Muscle layer of duodenum (tissue), 2 donors: Measurements from ENCODE around the gene SPATA2L.
A peak's percentile ranks its signal among the peaks of the same experiment; 100 is the strongest.

Source experiments
- H3K27ac ChIP-seq: one replicate; pipeline ENCODE4 v1.7.0; 2013; ENCODE audit warnings: mild to moderate bottlenecking, low read length
- H3K27me3 ChIP-seq: one replicate; pipeline ENCODE4 v1.7.0; 2013; ENCODE audit warnings: low read depth, mild to moderate bottlenecking, control low read depth, low read length
- H3K36me3 ChIP-seq, 2 donors: one replicate each; pipeline ENCODE4 v1.7.0; 2013; ENCODE audit warnings: low read length in 2 of 2, control low read depth in 1 of 2, mild to moderate bottlenecking in 1 of 2; ENCODE audit not compliant: insufficient read depth in 2 of 2, control insufficient read depth in 1 of 2
- H3K4me1 ChIP-seq, 2 donors: one replicate each; pipeline ENCODE4 v1.7.0; 2013; ENCODE audit warnings: low read length in 2 of 2, mild to moderate bottlenecking in 2 of 2, control low read depth in 1 of 2, moderate library complexity in 1 of 2; ENCODE audit not compliant: insufficient read depth in 2 of 2, control insufficient read depth in 1 of 2
- H3K4me3 ChIP-seq, 2 donors: one replicate each; pipeline ENCODE4 v1.7.0; 2013; ENCODE audit warnings: low read length in 2 of 2, low read depth in 1 of 2, mild to moderate bottlenecking in 1 of 2
- H3K9me3 ChIP-seq, 2 donors: one replicate each; pipeline ENCODE4 v1.7.0; 2013; ENCODE audit warnings: low read length in 2 of 2, control low read depth in 1 of 2, mild to moderate bottlenecking in 1 of 2; ENCODE audit not compliant: control insufficient read depth in 1 of 2
- donor health status: healthy.

SPATA2L gene

GRCh38 chr16:89727406-89728120 is 26.1 kb upstream of the SPATA2L start:
- Histone ChIP-seq H3K4me1 (peaks cover 2 to 18% of the 10 kb centered on the region in 2 donors), H3K36me3 (peaks cover 28 to 57% of the 10 kb centered on the region in 2 donors), H3K27me3 (no peaks in the 10 kb centered on the region), H3K27ac (no peak overlapping the region), H3K9me3 (no peaks in the 10 kb centered on the region), H3K4me3 (no peak overlapping the region)

- Histone ChIP-seq H3K9me3 (no peaks in the 10 kb centered on the region), H3K36me3 (peaks cover 10 to 24% of the 10 kb centered on the region in 2 donors), H3K4me3 (peak overlapping the region; percentile 66 to 76), H3K4me1 (peaks cover 3 to 31% of the 10 kb centered on the region in 2 donors), H3K27me3 (no peaks in the 10 kb centered on the region), H3K27ac (no peak overlapping the region)
Observed at GRCh38 chr16:89723279-89724250, 22.1 kb upstream of the SPATA2L start.

GRCh38 chr16:89722392-89723278 is 21.1 kb upstream of the SPATA2L start:
- H3K36me3 ChIP-seq, result peaks cover 10 to 19% of the 10 kb centered on the region in 2 donors
- peak overlapping the region; percentile 51 for H3K27ac ChIP-seq
- peaks cover 3 to 31% of the 10 kb centered on the region in 2 donors for H3K4me1 ChIP-seq
- peak overlapping the region; percentile 66 to 76 for H3K4me3 ChIP-seq
- no peaks in the 10 kb centered on the region for H3K9me3 ChIP-seq
- H3K27me3 ChIP-seq, result no peaks in the 10 kb centered on the region

- Histone ChIP-seq H3K27ac (peak overlapping the region; percentile 51), H3K4me3 (peak overlapping the region; percentile 66 to 76), H3K4me1 (peaks cover 3 to 31% of the 10 kb centered on the region in 2 donors), H3K9me3 (no peaks in the 10 kb centered on the region), H3K36me3 (peaks cover 10 to 12% of the 10 kb centered on the region in 2 donors), H3K27me3 (no peaks in the 10 kb centered on the region)
Observed at GRCh38 chr16:89721546-89722391, 20.3 kb upstream of the SPATA2L start.

- no peaks in the 10 kb centered on the region for H3K27me3 ChIP-seq
- H3K36me3 ChIP-seq, result peaks cover 10 to 12% of the 10 kb centered on the region in 2 donors
- peak within 1 kb of the TSS; percentile 67 to 76 for H3K4me3 ChIP-seq
- H3K4me1 ChIP-seq, result peaks cover 3 to 31% of the 10 kb centered on the region in 2 donors
- H3K9me3 ChIP-seq, result no peaks in the 10 kb centered on the region
- peak within 1 kb of the TSS; percentile 51 for H3K27ac ChIP-seq
Observed at GRCh38 chr16:89720813-89721545, 19.5 kb upstream of the SPATA2L start, which contains the start of the genes VPS9D1 and ZNF276. TSS of gene VPS9D1 (minus strand) at chr16:89720898. CDS start at chr16:89720861, 37 bp downstream. TSS of gene ZNF276 (plus strand) at chr16:89721537. CDS start at chr16:89721641, 104 bp downstream.

GRCh38 chr16:89720551-89720812 is 19.0 kb upstream of the SPATA2L start:
- no peaks in the 10 kb centered on the region for H3K9me3 ChIP-seq
- peaks cover 3 to 31% of the 10 kb centered on the region in 2 donors for H3K4me1 ChIP-seq
- no peaks in the 10 kb centered on the region for H3K27me3 ChIP-seq
- peaks cover 10 to 12% of the 10 kb centered on the region in 2 donors for H3K36me3 ChIP-seq
- peak overlapping the region; percentile 67 to 76 for H3K4me3 ChIP-seq
- no peak overlapping the region for H3K27ac ChIP-seq

- peaks cover 3 to 17% of the 10 kb centered on the region in 2 donors for H3K4me1 ChIP-seq
- no peaks in the 10 kb centered on the region for H3K9me3 ChIP-seq
- H3K4me3 ChIP-seq, result no peak overlapping the region
- H3K27ac ChIP-seq, result no peak overlapping the region
- no peaks in the 10 kb centered on the region for H3K36me3 ChIP-seq
- no peaks in the 10 kb centered on the region for H3K27me3 ChIP-seq
Observed at GRCh38 chr16:89717688-89718505, 16.4 kb upstream of the SPATA2L start.

GRCh38 chr16:89716916-89717687 is 15.6 kb upstream of the SPATA2L start:
- H3K9me3 ChIP-seq, result no peaks in the 10 kb centered on the region
- peaks cover 0 to 13% of the 10 kb centered on the region in 2 donors for H3K4me1 ChIP-seq
- H3K36me3 ChIP-seq, result no peaks in the 10 kb centered on the region
- H3K4me3 ChIP-seq, result no peak overlapping the region
- no peak overlapping the region for H3K27ac ChIP-seq
- H3K27me3 ChIP-seq, result no peaks in the 10 kb centered on the region

GRCh38 chr16:89716493-89716892 is 15.0 kb upstream of the SPATA2L start:
- Histone ChIP-seq H3K27ac (no peak overlapping the region), H3K27me3 (no peaks in the 10 kb centered on the region), H3K36me3 (no peaks in the 10 kb centered on the region), H3K4me3 (no peak overlapping the region), H3K4me1 (peaks cover 0 to 16% of the 10 kb centered on the region in 2 donors), H3K9me3 (no peaks in the 10 kb centered on the region)
